DND-41 (cell line): Measurements from ENCODE around the gene ITGB5.

Experiments
- ATAC-seq: fragments of 200-7000 bp; cut with Tn5 transposase; 3 replicates; pipeline ENCODE4 v1.9.1; 2021; ENCODE audit warnings: low read depth; ENCODE audit not compliant: insufficient read depth
- DNase-seq: peaks from one replicate; pipeline ENCODE4 v3.0.0-alpha.2; 2020
- H2AFZ ChIP-seq: 2 replicates; pipeline ENCODE4 v1.6.0; 2012; ENCODE audit warnings: low read depth, low read length
- H3K27ac ChIP-seq: 2 replicates; pipeline ENCODE4 v1.5.1; 2012; ENCODE audit warnings: low read length, inconsistent platforms
- H3K27me3 ChIP-seq: fragments of 200-600 bp; sonication (generic); 2 replicates; pipeline ENCODE4 v1.6.0; 2012; ENCODE audit warnings: low read length, mild to moderate bottlenecking, inconsistent platforms; ENCODE audit not compliant: insufficient read depth, poor library complexity
- H3K36me3 ChIP-seq: 2 replicates; pipeline ENCODE4 v1.5.1; 2012; ENCODE audit warnings: low read length, inconsistent platforms; ENCODE audit not compliant: insufficient read depth
- H3K4me1 ChIP-seq: 2 replicates; pipeline ENCODE4 v1.5.1; 2012; ENCODE audit warnings: mild to moderate bottlenecking, low read length; ENCODE audit not compliant: insufficient read depth
- H3K4me2 ChIP-seq: 2 replicates; pipeline ENCODE4 v1.6.0; 2012; ENCODE audit warnings: mild to moderate bottlenecking, moderate library complexity, low read length, inconsistent platforms; ENCODE audit not compliant: insufficient read depth
- H3K4me3 ChIP-seq, 2 experiments: fragments of 200-600 bp in 1 of 2; shearing (Covaris generic) in 1 of 2; 2 replicates each; pipeline ENCODE4 v1.5.1; 2012 to 2016; ENCODE audit warnings: inconsistent platforms in 2 of 2, low read length in 2 of 2, mild to moderate bottlenecking in 2 of 2, low read depth in 1 of 2, moderate library complexity in 1 of 2
- H3K79me2 ChIP-seq: 2 replicates; pipeline ENCODE4 v1.6.0; 2012; ENCODE audit warnings: low read length, inconsistent platforms; ENCODE audit not compliant: insufficient read depth
- H3K9ac ChIP-seq: 2 replicates; pipeline ENCODE4 v1.6.0; 2012; ENCODE audit warnings: low read depth, mild to moderate bottlenecking, inconsistent platforms, low read length, moderate library complexity
- H3K9me3 ChIP-seq: 2 replicates; pipeline ENCODE4 v1.5.1; 2012; ENCODE audit warnings: low read length, moderate library complexity, mild to moderate bottlenecking, inconsistent platforms; ENCODE audit not compliant: insufficient read depth, severe bottlenecking
- H4K20me1 ChIP-seq: 2 replicates; pipeline ENCODE4 v1.6.0; 2012; ENCODE audit warnings: low read length; ENCODE audit not compliant: insufficient read depth
- EZH2 ChIP-seq: IDR thresholded peaks from 3 replicates; pipeline ENCODE4 v1.6.1; 2012; ENCODE audit warnings: borderline replicate concordance, low read depth, mild to moderate bottlenecking, moderate library complexity, low read length, inconsistent platforms; ENCODE audit not compliant: severe bottlenecking
- TF ChIP-seq, protein P1 (sequence below): IDR thresholded peaks from 2 replicates; pipeline ENCODE4 v1.5.1; 2012; ENCODE audit warnings: borderline replicate concordance, low read length, moderate library complexity, mild to moderate bottlenecking; ENCODE audit not compliant: poor library complexity, severe bottlenecking; ENCODE audit errors: extremely low read depth

Gene ITGB5

DNA sequence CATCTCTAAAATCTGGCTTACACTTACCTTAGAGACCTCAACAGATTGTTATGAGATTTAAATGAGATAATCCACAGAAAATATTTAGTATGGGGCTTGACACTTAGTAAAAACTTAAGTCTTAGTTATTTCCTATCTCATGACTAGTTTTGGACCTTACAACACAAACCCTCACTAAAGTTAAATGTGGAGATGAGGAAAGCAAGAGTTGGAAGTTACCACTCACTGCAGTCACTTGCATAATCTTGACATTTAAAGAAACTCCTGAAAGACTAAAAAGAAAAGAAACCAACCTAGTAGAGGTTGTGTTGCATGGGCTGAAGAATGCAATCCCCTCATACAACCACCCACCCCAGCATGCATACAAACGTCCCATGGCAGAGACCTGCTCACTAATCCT lies 40.1 kb downstream of the ITGB5 start:
- Histone ChIP-seq H3K4me3 (no peak overlapping the region), H3K9me3 (no peaks in the 10 kb centered on the region), H2AFZ (no peak overlapping the region), H3K4me2 (no peak overlapping the region), H3K27me3 (peaks cover 1% of the 10 kb centered on the region), H3K9ac (no peak overlapping the region), H3K79me2 (no peaks in the 10 kb centered on the region), H4K20me1 (no peaks in the 10 kb centered on the region), H3K27ac (no peak overlapping the region), H3K36me3 (no peaks in the 10 kb centered on the region), H3K4me1 (no peaks in the 10 kb centered on the region)
- DNase-seq (no peak), ATAC-seq (no peak)
- TF ChIP-seq EZH2: no peak
- TF ChIP-seq, protein P1, sequence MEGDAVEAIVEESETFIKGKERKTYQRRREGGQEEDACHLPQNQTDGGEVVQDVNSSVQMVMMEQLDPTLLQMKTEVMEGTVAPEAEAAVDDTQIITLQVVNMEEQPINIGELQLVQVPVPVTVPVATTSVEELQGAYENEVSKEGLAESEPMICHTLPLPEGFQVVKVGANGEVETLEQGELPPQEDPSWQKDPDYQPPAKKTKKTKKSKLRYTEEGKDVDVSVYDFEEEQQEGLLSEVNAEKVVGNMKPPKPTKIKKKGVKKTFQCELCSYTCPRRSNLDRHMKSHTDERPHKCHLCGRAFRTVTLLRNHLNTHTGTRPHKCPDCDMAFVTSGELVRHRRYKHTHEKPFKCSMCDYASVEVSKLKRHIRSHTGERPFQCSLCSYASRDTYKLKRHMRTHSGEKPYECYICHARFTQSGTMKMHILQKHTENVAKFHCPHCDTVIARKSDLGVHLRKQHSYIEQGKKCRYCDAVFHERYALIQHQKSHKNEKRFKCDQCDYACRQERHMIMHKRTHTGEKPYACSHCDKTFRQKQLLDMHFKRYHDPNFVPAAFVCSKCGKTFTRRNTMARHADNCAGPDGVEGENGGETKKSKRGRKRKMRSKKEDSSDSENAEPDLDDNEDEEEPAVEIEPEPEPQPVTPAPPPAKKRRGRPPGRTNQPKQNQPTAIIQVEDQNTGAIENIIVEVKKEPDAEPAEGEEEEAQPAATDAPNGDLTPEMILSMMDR: no peak

DNA sequence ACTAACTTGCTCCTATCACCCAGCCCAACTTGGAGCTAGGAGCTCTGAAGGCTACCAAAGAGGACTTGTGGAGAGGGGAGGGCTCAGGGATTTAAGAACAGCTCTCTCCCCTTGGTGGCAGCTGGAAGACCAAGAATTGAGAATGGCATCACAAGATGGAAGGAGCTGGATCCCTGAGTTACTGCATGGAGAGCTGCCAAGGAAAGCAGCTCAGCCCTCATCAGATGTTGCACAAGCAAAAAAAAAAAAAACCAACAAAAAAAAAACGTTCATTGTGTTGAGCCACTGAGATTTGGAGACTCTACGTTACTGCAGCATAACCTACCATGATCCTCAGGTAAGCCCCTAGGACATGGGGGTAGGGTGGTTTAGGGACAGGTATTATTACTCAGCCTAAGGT lies 41.0 kb downstream of the ITGB5 start:
- H3K4me2 ChIP-seq: no peak overlapping the region
- TF ChIP-seq, protein P1: no peak
- no peak for TF ChIP-seq EZH2
- H3K4me3 ChIP-seq: no peak overlapping the region
- H4K20me1 ChIP-seq: no peaks in the 10 kb centered on the region
- no peaks in the 10 kb centered on the region for H3K27me3 ChIP-seq
- H3K79me2 ChIP-seq: no peaks in the 10 kb centered on the region
- H3K9me3 ChIP-seq: no peaks in the 10 kb centered on the region
- ATAC-seq (no peak), DNase-seq (no peak)
- H2AFZ ChIP-seq: no peak overlapping the region
- no peaks in the 10 kb centered on the region for H3K4me1 ChIP-seq
- no peak overlapping the region for H3K27ac ChIP-seq
- no peaks in the 10 kb centered on the region for H3K36me3 ChIP-seq
- no peak overlapping the region for H3K9ac ChIP-seq

DNA sequence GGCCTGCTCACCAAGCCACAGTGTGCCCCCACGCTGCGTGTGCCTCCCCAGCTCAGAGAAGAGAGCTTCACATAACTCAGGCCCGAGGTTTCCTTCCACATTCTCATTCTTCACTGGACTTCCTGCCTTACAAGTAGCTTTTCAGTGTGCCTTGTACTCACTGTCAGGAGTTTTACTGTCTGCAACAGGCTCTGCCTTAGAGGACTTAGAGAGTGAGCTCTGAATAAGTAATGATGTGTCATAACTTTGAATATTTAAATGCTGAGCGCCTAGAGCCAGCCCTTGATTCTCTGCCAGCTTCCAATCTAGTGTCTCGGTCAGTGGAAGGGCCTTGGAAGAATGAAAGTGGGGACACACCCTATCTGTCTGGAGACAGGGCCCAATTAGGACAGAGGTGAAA lies 41.8 kb downstream of the ITGB5 start:
- Histone ChIP-seq H3K4me2 (no peak overlapping the region), H4K20me1 (no peaks in the 10 kb centered on the region), H3K36me3 (no peaks in the 10 kb centered on the region), H3K27ac (no peak overlapping the region), H3K4me1 (no peaks in the 10 kb centered on the region), H3K9ac (no peak overlapping the region), H3K9me3 (no peaks in the 10 kb centered on the region), H2AFZ (no peak overlapping the region), H3K4me3 (no peak overlapping the region), H3K79me2 (no peaks in the 10 kb centered on the region), H3K27me3 (no peaks in the 10 kb centered on the region)
- no peak for DNase-seq
- ATAC-seq: 0 out of 3 replicates have a peak, but pooled peaks have one; percentile 39
- TF ChIP-seq, protein P1: no peak
- no peak for TF ChIP-seq EZH2

DNA sequence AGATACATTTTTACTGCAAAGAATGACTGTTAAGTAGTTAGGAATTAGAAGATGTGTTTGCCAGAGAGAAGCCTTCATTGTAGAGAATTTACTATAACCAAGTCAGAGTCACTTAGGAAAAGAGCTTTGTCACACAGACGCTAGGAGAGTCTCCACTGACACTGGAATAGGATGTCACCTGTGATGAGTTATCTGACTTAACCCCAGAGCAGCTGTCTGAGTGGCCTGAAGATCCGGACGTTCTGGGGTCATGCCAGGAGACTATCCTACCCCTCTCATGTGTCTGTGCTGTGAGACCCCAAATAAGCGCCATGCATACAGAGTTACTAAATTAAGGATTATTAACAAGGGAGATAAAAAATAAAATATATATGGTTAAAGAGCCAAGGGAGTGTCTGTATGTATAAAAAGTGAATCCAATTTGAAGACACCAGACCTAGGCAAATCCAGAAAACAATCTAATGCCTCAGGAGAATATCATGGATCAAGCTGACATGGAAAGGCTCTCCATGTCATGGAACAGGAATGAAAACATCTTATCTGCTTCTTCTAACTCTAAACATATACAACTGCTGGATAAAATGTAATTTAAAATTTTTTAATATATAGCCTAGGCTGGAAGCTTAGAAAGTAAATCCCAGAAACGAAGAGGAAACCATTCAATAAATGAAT lies 43.5 kb downstream of the ITGB5 start:
- ATAC-seq: no peak
- H3K79me2 ChIP-seq: no peaks in the 10 kb centered on the region
- H3K27ac ChIP-seq: no peak overlapping the region
- TF ChIP-seq, protein P1: no peak
- TF ChIP-seq EZH2: no peak
- H3K9me3 ChIP-seq: no peaks in the 10 kb centered on the region
- DNase-seq: no peak
- no peaks in the 10 kb centered on the region for H3K27me3 ChIP-seq
- H3K4me2 ChIP-seq: no peak overlapping the region
- H3K9ac ChIP-seq: no peak overlapping the region
- no peak overlapping the region for H2AFZ ChIP-seq
- H4K20me1 ChIP-seq: no peaks in the 10 kb centered on the region
- no peak overlapping the region for H3K4me3 ChIP-seq
- H3K4me1 ChIP-seq: no peaks in the 10 kb centered on the region
- no peaks in the 10 kb centered on the region for H3K36me3 ChIP-seq
